GM19023 (cell line): ENCODE results near the gene HOXB5.

ENCODE experiments used
- ATAC-seq: cut with Tn5 transposase; IDR thresholded peaks from one replicate; pipeline ENCODE4 v1.9.1; 2021; ENCODE audit warnings: mild to moderate bottlenecking, moderate library complexity; ENCODE audit not compliant: unreplicated experiment

The HOXB5 gene

DNA sequence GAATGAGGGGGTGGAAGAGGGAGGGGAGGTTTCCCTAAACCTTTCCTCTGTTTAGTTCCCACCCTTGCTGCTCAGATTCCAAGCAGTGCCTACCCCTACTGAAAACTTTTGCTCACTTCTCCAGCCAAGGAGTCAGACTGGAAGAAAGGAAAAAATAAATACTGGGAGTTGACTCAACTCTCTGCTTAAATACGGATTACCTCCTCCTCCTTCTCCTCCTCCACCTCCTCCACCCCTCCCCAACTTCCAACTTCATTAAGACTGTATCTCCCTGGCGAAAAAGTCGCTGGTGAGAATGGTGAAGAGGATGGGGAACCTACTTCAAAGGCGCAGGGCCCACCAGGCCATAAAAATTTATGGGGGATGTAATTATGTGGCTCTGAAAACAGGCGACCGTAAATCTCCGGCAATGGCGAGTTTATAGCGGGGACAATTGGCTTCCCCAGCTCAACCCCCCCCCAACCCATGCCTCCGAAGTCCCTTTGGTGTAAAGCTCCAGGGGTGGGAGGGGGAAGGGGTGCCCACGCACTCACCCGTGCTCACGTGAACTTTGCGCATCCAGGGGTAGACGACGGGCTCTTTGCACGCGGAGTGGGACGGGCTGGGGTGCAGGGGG is 16.1 kb downstream of the HOXB5 start:
- ATAC-seq: no peak

DNA sequence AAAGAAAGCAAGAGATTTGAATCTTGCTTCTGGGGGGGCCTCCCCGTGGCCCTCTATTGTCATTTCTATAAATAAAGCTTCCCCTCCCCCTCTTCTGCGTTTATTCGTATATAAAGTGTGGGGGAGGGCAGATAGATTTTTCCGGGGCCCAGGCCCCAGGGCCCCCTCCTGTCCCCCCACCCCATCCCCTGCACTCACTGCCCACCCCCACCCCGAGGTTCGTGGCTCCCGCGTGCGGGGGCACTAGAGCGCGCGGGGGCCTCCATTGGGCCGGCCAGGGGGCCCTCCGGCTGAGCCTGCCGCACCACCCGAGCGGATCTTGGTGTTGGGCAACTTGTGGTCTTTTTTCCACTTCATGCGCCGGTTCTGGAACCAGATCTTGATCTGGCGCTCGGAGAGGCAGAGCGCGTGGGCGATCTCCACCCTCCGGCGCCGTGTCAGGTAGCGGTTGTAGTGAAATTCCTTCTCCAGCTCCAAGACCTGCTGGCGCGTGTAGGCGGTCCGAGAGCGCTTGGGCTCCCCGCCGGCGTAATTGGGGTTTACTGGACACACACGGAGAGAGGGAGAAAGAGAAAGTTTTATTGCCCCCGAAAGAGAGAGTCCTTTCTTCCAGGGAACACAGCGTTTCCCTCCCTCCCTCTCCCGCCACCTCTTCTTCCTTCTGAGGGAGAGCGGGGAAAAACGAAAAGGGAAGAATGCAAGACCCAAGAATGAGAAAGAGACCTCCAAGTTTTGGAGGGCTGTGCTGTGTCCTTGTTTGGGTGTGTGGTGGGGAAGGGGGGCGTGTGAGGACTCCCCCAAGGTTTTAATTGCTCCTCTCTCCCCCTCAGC is 16.9 kb downstream of the HOXB5 start:
- ATAC-seq: no peak

DNA sequence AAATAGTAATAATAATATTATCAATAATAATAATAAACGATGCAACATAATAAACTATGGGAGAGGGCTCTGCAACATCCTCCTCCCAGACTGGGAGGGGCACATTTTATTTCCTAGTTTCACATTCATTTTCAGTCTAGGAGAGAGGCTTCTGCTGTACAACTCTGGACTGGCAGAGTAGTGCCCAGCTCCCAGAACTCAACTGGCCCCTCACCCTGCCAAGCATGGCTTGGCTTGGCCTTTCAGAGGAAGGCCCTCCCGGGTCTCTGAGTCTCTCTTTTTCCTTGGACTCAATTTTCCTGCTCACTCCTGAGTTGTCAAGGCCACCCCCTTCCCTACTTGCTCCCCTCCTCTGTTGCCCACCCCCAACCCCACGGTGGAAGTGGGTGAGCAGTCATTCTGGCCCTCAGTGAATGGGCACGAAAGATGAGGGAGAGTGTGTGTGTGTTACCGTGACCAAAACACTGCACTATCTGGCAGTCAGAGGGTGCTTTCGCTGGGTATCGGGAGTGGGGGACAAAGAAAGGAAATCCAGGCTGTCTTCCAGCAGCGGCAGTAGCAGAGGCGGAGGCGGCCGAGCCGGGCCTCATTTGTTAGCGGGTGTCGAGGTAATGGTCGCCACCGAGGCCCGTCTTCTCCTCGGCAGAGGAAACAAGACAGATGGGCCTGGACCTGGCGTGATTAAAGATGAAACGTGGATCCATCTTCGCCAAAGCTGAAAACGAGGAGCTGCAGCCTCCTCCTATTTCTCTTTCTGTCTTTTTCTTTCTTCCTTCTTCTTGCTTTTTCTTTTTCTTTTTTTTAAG is 17.7 kb downstream of the HOXB5 start:
- no peak for ATAC-seq

DNA sequence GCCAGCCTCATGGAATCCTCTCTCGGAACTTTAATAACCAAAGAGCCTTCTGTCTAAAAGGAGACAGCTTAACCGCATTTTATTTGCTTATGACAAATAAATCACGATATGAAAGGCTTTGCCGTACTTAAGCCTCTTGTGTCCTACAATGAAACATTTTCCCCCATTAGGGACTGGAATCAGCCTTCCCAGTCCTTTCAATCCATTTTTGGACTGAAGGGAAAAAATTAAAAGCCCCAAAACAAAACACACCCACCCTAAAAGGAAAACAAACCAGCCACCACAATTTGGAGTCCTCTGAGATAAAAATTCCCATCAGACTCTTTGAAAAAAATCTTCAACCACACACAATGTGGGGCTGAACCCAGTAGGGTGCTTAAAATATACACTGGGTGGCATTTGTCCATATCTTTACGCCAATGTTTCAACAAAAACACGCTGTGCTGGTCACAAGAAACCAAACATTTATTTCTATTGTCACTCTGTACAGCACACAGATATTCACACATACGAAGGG is 18.5 kb downstream of the HOXB5 start:
- ATAC-seq: no peak

DNA sequence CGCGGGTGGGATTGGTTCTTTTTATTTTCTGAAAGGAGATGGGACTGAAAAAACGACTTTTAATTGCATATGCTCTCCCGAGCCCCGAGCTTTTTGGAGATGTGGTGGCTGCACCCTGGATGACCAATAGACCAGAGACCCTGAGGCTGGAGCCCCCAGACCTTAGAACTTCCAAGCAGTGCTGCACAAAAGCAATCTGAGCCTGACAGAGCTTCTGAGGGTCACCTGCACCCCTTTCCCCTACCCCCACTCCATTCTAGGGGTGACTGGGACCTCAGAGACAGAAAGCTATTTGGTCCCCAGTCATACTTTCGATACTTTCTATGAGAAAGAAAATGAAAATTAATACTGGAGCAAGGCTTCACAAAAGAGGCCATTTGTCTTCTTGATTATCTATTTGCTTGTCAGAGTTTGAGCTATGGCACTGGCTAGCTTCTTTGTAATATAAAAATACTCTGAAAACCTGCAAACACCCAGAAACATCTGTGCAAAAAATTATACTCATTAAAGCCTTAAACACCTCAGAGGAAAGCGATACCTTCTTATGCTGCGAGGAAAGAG is 19.0 kb downstream of the HOXB5 start:
- no peak for ATAC-seq

DNA sequence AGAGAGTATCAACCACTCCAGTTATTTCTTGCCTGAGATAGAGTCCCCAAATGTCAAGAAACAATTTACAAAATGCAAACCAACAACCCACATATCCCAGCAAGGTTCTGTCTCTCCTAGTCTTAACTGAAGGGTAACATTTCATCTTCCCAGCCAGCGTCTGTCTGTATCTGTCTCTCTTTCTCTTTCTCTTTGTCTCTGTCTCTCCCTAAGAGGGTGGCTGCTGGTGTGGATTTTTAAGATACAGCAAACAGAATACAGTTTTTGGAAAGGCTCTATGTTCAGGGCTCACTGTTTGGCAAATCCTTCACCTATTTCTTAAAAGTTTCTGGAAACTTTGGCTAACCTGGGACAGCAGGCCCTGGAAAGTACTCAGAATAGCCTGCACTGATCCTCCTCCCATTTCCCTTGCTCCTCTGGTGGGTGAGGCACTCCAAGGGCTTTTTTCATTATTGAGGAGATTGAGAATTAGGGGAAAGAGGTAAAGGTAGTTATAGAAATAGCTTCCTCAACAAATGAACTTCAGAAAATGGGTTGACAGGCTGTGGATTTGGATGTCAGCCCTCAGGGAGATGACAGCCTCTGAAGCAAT is 21.7 kb downstream of the HOXB5 start:
- ATAC-seq: no peak

DNA sequence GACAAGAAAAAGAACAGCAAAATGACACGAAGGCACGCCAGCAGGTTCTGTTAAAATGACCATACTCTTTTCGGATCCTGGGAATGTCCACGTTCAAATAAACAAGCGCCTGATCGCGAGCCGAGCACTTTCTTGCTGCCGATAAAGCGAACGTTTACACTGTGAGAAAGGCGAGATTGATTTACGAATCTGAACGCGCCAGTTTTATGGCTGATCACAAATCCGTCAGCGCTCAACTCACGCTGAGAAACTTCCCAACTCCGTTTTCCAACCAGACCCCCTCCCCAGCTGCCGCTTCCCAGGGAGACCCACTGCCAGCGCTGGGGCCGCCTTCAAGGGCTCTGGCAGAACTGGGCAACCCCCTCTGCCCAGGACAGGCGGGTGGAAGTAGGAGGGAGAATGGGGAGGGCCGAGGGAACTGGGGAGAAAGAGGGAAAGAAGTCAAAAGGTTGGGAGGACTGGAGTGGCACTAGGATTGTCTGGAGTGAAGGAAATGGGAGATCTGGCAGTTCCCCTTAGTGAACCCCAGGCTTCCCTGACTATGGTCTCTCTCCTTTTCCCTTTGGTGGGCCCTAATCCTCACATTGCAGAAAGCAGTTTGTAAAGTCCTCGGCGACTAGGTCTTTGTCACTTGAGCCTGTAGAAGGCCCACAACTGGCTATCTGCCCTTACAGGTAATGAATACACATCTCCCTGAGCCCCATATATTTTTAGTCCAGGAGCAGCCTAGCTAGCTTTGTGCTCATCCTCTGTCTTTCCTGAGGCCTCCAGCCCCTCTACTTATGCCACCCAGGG is 22.4 kb downstream of the HOXB5 start:
- ATAC-seq: no peak

DNA sequence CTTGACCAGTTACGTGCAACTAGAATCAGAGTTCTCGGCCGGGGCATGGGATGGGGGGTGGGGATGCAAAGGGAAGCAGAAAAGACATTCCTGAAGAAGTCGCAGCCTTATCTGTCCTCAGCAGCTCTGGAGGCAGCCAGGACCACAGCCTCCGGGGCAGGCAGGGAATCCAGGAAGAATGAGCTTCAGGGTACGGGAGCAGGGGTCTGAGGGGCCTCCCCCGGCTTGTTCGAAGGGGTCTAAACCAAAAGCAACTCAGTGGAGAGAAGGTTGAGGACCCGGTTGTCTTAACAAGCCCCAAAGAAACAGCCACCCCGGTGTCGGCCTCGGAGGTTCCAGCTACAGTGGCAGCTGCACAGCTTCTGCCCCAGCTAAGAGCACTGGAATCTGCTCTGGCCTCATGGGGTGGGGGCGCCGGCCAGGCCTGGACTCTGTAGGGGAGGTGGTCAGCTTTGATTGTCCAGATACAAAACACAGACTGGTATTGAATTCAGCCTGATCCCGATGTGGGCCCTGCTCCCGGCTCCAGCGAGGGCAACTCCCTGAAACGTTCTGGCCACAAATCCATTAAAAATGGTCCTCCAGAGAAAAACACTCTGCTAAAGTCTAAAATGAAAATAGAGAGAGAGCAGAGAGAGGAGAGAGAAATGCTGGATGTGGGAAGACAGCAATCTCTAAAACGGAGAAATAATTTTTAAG is 23.1 kb downstream of the HOXB5 start:
- ATAC-seq: no peak

DNA sequence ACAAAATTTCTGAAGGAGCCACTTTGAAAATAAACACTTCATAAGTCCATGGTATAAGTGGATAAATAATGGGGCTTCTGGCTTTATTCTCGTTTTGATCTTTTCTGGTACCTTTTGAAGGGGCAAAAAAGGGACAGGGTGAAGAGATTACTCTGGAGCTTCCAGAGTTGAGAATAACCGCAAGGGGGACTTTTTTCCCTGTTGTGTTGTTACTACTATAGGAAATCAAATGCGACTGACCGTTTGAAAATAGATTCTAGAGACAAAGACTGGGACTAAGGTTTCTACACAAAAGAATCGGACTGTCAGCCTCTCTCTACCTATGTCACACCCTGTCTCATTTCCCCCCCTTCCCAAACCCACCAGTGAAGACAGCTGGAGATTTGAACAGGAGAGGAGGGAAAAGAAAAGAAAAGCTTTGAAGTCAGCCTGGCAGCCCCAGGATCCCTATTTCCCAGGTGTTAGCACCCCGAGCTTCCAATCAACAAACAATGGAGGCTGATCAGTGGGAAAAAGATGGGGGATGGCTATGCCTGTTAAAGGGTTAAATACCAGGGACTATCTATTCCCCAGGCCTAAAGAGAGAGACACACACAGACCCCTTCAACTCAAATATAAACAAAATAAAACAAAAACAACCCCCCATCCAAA is 23.8 kb downstream of the HOXB5 start:
- no peak for ATAC-seq

DNA sequence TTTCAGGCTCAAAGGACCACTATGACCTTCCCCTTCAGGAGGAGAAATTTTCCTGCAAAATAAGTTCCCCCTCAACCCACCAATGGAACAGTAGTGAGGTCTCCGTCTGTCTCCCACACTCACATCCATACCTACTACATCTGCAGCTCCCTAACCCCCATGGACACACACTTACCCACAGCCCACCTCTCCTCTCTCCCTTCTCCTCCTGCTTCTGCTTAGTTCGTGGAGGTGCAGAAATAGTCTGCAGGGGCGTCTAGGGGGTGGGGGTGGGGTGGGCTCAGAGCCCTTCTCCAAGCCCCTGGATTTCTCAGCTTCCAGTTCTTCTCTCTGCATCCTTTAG is 24.4 kb downstream of the HOXB5 start:
- no peak for ATAC-seq

DNA sequence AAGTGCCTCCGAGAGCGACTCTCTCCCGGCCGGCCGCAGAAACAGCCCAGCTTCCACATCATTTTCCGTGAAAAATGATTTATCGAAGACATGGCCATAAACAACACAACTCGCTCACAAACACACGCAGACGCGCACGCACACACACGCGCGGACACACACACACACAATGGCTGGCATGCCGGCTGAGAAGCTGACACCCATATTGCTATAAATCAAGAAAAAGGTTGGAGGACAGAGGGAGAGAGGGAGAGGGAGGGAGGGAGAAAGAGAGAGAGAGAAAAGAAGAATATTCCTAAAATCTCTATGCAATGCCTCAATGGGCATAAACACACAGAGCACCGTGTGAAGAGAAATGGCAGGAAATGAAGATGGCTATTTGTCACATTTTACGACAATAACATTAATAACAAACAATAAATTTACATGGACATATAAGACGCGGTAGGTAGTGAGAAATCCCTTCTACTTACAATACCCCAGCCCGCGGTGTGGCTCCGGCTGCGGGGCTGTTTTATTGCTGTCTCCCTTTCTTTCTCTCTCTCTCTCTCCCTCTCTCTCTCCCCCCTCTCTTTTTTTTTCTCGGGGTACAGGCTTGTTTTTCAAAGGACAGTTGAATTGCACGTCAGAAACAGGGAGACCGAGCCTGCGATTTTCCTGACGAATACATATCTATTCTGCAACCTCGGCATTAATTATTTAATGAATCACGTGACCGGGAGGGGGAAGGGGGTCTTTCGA is 24.9 kb downstream of the HOXB5 start:
- no peak for ATAC-seq

DNA sequence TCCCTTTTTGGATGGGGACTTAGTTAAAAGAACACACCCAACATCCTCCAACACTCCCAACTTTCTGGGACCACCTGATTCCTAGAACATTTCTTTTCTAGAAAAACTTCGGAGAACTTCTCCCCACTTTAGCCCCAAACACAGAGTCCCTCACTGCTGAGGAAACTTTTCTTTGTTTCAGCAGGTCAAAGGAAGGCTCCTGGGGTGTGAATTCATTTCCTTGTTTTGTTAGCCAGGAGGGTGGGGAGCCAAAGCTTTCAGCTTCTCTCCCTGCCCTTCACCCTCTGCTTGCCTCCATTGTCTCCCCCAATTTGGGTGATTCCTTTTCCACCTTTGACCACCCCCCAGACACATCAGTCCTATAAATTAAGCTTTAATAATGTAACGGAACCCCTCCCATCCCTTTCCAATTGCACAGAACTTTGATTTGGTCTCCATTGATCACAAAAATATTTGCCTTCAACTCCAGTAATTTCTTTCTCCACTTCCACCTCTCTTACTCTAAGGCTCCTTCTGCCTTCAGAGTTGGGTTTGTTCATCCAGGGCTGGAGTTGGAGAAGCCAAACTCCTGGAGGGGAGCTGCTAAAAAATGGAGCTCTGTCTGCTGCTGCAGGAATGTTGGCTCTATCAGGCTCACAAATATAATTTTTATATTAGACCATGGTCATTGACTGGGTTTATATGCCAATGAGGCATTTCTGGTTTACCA is 25.8 kb downstream of the HOXB5 start:
- no peak for ATAC-seq

DNA sequence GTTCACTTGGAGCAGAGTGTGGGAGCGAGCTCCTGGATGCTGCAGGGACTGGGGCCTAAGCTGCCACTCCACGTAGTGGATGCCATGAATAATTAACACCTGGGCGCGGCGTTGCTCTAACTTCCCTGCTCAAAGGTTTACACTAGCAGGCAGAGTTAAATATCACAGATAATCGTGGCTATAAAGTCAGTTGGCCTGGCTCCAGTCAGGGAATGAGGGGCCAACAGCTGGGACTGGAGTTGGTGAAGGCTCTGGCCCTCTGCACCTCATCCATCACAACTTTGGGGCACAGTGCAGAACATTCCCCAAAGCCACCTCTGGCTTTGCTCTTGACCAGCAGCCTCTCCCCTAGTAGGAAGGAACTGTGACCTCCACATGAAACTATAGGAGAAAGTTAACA is 26.4 kb downstream of the HOXB5 start:
- ATAC-seq: no peak

DNA sequence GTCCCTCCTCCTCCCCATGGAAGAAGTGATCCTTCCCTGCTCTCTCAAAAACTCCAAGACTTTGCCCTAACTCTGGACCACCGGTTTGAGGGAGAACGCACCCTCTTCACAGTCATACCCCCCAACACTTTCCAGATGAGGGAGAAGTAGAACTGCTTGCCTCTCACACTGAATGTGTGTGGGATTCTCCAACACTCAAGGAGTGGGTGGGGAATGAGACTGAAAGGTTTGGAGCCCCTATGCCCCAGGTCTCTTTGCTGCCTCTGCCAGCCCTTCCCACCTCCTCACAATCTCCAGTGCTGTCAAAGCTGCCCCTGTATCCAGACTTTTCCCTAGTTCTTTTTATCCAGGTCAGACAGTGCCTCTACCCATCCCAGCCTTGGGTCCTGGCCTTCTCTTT is 26.9 kb downstream of the HOXB5 start:
- ATAC-seq: no peak

DNA sequence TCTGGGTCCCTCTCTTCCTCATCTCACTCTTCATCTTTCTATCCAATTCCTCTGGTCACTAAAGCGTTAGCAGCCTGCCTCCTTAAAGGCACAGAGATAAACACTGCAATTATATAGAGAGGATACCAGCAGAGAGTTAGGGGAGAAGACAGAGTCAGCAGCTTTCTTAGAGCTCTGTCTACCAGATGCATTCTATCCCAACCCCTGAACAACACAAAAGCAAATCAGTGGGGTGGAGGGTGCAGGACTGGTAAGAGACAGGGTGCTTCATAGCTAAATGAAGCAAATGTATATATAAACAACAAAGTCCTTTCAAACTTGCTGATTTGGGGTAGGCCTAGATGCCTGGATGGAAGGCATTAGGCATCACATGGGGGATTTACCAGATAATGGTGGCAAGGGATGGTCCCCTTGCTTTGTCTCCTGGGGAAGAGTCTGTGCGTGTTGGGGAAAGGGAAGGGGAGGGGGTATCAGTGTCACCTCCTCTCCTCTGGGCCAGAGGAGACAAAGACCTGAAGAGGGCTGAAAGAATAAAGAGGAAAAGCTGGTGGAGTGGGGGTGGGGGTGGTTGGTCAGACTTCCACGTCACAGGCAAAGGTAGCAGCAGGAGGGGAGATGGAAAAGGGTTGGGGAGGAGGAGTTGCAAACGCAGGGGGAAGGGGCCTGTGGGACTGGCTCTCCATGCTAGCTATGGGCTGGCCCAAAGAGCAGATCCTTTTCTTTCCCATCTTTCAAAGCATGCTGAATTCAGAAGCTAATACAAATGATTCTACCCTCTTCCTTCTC is 27.5 kb downstream of the HOXB5 start:
- no peak for ATAC-seq

DNA sequence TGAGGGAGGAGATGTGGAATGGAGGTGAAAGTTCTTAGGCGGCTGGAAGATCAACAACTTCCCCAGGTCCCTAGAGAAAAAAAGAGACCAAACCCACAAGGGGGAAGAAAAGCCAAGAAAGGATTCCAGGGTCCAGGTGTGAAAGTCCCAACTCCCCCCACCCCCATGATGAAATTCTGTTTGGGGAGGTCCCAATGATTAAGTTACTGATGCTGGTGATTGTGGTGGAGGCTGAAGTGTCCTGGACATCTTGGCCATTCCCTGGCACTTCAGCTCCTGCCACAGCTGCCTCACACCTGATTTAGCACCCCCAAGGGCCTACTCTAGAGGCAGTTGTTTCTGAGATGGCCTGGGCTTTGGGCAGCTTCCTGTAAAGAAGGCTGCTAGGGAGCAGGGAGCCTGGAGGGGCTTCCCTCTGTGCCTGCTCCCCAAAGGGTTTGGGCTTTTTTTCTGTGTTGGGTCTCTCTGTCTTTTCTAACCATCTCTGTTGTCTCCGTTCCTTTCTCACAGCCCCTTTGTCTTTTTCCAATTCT is 28.5 kb downstream of the HOXB5 start:
- no peak for ATAC-seq
